ENCODE data around the gene SERPINB12. TPM values are rescaled to one million over a fixed set of nuclear protein-coding genes. Genes with fewer than 3 reads are reported as not detected.

SERPINB12 gene
- total RNA-seq, 1 experiment from 2014 or later = not detected

DNA sequence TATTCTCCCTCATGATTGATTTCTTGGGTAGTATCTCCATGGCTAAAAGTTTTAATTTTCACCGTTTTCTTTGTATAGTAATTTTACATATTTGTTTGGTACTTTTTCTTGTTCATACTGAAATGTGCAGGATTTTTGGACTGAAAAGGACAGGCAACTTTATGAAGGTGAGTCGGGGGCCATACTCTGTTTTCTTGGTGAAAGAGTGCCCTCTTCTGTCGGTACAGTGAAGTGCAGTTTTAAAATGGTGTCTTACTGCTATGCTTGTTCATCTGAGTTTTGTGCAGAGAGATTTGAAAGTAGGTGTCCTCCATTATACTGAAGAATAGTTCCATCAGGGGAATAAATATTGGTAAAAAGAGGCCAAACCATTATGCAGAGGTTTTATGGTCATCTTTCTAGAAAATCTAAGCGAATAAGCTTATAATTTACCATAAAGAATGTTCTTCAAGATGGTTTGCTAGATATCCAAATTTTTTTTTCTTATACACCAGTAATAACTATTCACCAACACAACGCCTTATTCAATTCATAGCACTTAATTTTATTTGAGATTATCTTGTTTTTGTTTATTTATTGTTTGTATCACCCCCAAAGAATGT is 36.3 kb downstream of the SERPINB12 start:
- TF ChIP-seq, protein P1, sequence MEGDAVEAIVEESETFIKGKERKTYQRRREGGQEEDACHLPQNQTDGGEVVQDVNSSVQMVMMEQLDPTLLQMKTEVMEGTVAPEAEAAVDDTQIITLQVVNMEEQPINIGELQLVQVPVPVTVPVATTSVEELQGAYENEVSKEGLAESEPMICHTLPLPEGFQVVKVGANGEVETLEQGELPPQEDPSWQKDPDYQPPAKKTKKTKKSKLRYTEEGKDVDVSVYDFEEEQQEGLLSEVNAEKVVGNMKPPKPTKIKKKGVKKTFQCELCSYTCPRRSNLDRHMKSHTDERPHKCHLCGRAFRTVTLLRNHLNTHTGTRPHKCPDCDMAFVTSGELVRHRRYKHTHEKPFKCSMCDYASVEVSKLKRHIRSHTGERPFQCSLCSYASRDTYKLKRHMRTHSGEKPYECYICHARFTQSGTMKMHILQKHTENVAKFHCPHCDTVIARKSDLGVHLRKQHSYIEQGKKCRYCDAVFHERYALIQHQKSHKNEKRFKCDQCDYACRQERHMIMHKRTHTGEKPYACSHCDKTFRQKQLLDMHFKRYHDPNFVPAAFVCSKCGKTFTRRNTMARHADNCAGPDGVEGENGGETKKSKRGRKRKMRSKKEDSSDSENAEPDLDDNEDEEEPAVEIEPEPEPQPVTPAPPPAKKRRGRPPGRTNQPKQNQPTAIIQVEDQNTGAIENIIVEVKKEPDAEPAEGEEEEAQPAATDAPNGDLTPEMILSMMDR (conservative IDR thresholded peaks at IDR 0.05) = peak; percentile 86
- no peaks in the 10 kb centered on the region for H3K23me2 ChIP-seq (ENCODE audit: insufficient read length, low read depth, low read length, poor library complexity, severe bottlenecking)
- H3K4me2 ChIP-seq (ENCODE audit: insufficient read depth, insufficient read length, low read length) = no peak overlapping the region
- H2BK5ac ChIP-seq (ENCODE audit: insufficient read length, low read length) = no peak overlapping the region
- no peak overlapping the region for H3K27ac ChIP-seq (ENCODE audit: insufficient read length, low read depth, low read length)
- H4K5ac ChIP-seq (ENCODE audit: insufficient read length, low read depth, low read length) = no peak overlapping the region
- no peak overlapping the region for H2BK12ac ChIP-seq (ENCODE audit: insufficient read length, low read depth, low read length)
- H3K27me3 ChIP-seq (ENCODE audit: insufficient read depth, low read length) = no peaks in the 10 kb centered on the region
- H3K4ac ChIP-seq (ENCODE audit: low read depth, low read length) = no peak overlapping the region
- H2BK20ac ChIP-seq (ENCODE audit: low read depth, low read length, poor library complexity, severe bottlenecking) = no peak overlapping the region
- no peak overlapping the region for H4K91ac ChIP-seq (ENCODE audit: insufficient read length, low read depth, low read length)
- H3K4me1 ChIP-seq (ENCODE audit: insufficient read depth, low read length) = no peaks in the 10 kb centered on the region
- no peak overlapping the region for H3K14ac ChIP-seq (ENCODE audit: insufficient read depth, low read length)
- no peaks in the 10 kb centered on the region for H3K9me3 ChIP-seq (ENCODE audit: control insufficient read depth, low read depth, low read length)
- H2AFZ ChIP-seq (ENCODE audit: low read length) = no peak overlapping the region
- no peak overlapping the region for H2BK120ac ChIP-seq (ENCODE audit: low read depth, low read length, poor library complexity, severe bottlenecking)
- no peak overlapping the region for H3K18ac ChIP-seq (ENCODE audit: insufficient read length, low read depth, low read length)
- H3K79me1 ChIP-seq (ENCODE audit: insufficient read depth, low read depth, low read length, poor library complexity, severe bottlenecking) = no peaks in the 10 kb centered on the region
- no peak overlapping the region for H3T11ph ChIP-seq (ENCODE audit: low read length)
- no peak overlapping the region for H4K8ac ChIP-seq (replicated peaks; ENCODE audit: insufficient read length, low read depth, low read length)
- no peaks in the 10 kb centered on the region for H3K79me2 ChIP-seq (ENCODE audit: insufficient read depth, low read length)
- H3K4me1 Mint-ChIP-seq = no peaks in the 10 kb centered on the region
- H3K4me3 Mint-ChIP-seq = no peak overlapping the region
- H2BK15ac ChIP-seq (ENCODE audit: low read depth, low read length) = no peak overlapping the region
- H3K23ac ChIP-seq (ENCODE audit: insufficient read length, low read depth, low read length) = no peak overlapping the region
- no peaks in the 10 kb centered on the region for H4K20me1 ChIP-seq (ENCODE audit: control insufficient read depth, insufficient read depth, insufficient read length)
- no peaks in the 10 kb centered on the region; the same call in 1 of the 2 replicates for H3K27me3 Mint-ChIP-seq (ENCODE audit: low read depth)
- H3K9me3 Mint-ChIP-seq = no peaks in the 10 kb centered on the region; a peak in 1 of 5 replicates
- no peaks in the 10 kb centered on the region for H3K36me3 Mint-ChIP-seq (ENCODE audit: insufficient read depth in 1 of 3, low read depth in 3 of 3)
- H2AK5ac ChIP-seq (ENCODE audit: insufficient read length, low read length) = no peak overlapping the region
- H3K56ac ChIP-seq (ENCODE audit: insufficient read length, low read depth, low read length) = no peak overlapping the region
- WGBS (ENCODE audit: extremely low coverage, insufficient read length, low lambda C conversion rate) = no CpG with 5 or more reads among the region's 5 CpGs
- no peak overlapping the region for H3K9ac ChIP-seq (ENCODE audit: extremely low read depth, insufficient read length, low read length)
- H3K27ac Mint-ChIP-seq = no peak overlapping the region
- peak; percentile 40 for DNase-seq
